HG02798 (cell line): Measurements from ENCODE around the gene RETN.

Source experiments
- ATAC-seq: cut with Tn5 transposase; IDR thresholded peaks from one replicate; pipeline ENCODE4 v1.9.1; 2021; ENCODE audit warnings: mild to moderate bottlenecking; ENCODE audit not compliant: unreplicated experiment, poor library complexity

Gene RETN

GRCh38 chr19:7657131-7657751 lies 11.6 kb upstream of the RETN start:
- no peak for ATAC-seq

GRCh38 chr19:7658219-7658686 lies 10.6 kb upstream of the RETN start:
- peak; percentile 75 for ATAC-seq

- no peak for ATAC-seq
Measured at GRCh38 chr19:7661744-7662538, 6.9 kb upstream of the RETN start.

- no peak for ATAC-seq
Measured at GRCh38 chr19:7662657-7663056, 6.2 kb upstream of the RETN start.

GRCh38 chr19:7663706-7664105 lies 5.1 kb upstream of the RETN start:
- ATAC-seq: no peak

GRCh38 chr19:7665076-7665475 lies 3.8 kb upstream of the RETN start:
- no peak for ATAC-seq

GRCh38 chr19:7669641-7670040 lies 792 bp downstream of the RETN start:
- ATAC-seq: no peak

GRCh38 chr19:7670150-7670783 lies 1.4 kb downstream of the RETN start:
- ATAC-seq: no peak

GRCh38 chr19:7670790-7671189 lies 1.9 kb downstream of the RETN start:
- no peak for ATAC-seq

GRCh38 chr19:7672522-7672921 lies 3.7 kb downstream of the RETN start:
- no peak for ATAC-seq

GRCh38 chr19:7674010-7675005 lies 5.5 kb downstream of the RETN start:
- ATAC-seq: no peak

- no peak for ATAC-seq
Measured at GRCh38 chr19:7676376-7676775, 7.5 kb downstream of the RETN start.

GRCh38 chr19:7676854-7677253 lies 8.0 kb downstream of the RETN start, which contains the start of gene MCEMP1:
Gene MCEMP1, plus strand, starts transcription at chr19:7677090. Its CDS starts 31 bp downstream, at chr19:7677121.
- no peak for ATAC-seq

- ATAC-seq: no peak
Measured at GRCh38 chr19:7677669-7678311, 8.9 kb downstream of the RETN start.

GRCh38 chr19:7678971-7679751 lies 10.3 kb downstream of the RETN start:
- peak; percentile 42 for ATAC-seq

GRCh38 chr19:7679771-7680605 lies 11.1 kb downstream of the RETN start:
- ATAC-seq: no peak

GRCh38 chr19:7680606-7681339 lies 11.9 kb downstream of the RETN start, which contains the start of gene TRAPPC5:
Gene TRAPPC5, plus strand, starts transcription at chr19:7680833. Its CDS starts 1,421 bp downstream, at chr19:7682254.
- ATAC-seq: peak; percentile 75
